IMR-90 (cell line): ENCODE measurements around the gene NAGK.

Experiments used
- BHLHE40 ChIP-seq: fragments of 150-350 bp; IDR thresholded peaks from 2 replicates; pipeline ENCODE4 v1.6.1; 2016; ENCODE audit warnings: mild to moderate bottlenecking, low read depth, low read length
- MAZ ChIP-seq: IDR thresholded peaks from 2 replicates; pipeline ENCODE4 v1.6.1; 2012; ENCODE audit warnings: low read depth, mild to moderate bottlenecking, low read length, improper control_type of control experiment, moderate library complexity, borderline replicate concordance
- MXI1 ChIP-seq: IDR thresholded peaks from 2 replicates; pipeline ENCODE4 v1.6.1; 2012; ENCODE audit warnings: low read depth, mild to moderate bottlenecking, low read length, moderate library complexity, borderline replicate concordance
- POLR2A ChIP-seq: IDR thresholded peaks from 2 replicates; pipeline ENCODE4 v1.6.1; 2012; ENCODE audit warnings: mild to moderate bottlenecking, low read depth, low read length
- RAD21 ChIP-seq: IDR thresholded peaks from 2 replicates; pipeline ENCODE4 v1.6.1; 2012; ENCODE audit warnings: low read length, improper control_type of control experiment
- RCOR1 ChIP-seq: IDR thresholded peaks from 2 replicates; pipeline ENCODE4 v1.6.1; 2012; ENCODE audit warnings: mild to moderate bottlenecking, low read length, improper control_type of control experiment; ENCODE audit not compliant: insufficient replicate concordance
- RFX5 ChIP-seq: IDR thresholded peaks from 2 replicates; pipeline ENCODE4 v1.8.0; 2012; ENCODE audit warnings: low read depth, mild to moderate bottlenecking, low read length, moderate library complexity
- TF ChIP-seq, protein P1 (sequence below): conservative IDR thresholded peaks from 2 replicates; pipeline ENCODE4 v1.5.1; 2012; ENCODE audit warnings: mild to moderate bottlenecking, low read depth, low read length, improper control_type of control experiment

DNA sequence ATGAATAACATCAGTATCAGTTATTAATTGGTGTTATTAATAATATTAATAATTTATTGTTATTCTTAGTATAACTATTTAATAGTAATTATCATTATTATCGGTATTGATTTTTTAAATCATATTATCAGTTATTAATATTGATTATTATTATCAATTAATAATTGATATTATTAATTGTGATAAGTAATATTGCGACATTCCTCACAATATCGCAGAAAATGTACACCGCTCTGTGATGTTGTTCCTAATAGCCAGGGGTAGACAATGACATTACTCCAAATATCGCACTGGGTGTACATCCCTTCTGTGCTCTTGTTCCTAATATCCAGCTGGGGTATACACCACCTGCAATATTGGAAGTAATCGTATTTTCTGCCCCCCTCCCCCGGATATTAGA is 23.3 kb upstream of the NAGK start:
- TF ChIP-seq, protein P1, sequence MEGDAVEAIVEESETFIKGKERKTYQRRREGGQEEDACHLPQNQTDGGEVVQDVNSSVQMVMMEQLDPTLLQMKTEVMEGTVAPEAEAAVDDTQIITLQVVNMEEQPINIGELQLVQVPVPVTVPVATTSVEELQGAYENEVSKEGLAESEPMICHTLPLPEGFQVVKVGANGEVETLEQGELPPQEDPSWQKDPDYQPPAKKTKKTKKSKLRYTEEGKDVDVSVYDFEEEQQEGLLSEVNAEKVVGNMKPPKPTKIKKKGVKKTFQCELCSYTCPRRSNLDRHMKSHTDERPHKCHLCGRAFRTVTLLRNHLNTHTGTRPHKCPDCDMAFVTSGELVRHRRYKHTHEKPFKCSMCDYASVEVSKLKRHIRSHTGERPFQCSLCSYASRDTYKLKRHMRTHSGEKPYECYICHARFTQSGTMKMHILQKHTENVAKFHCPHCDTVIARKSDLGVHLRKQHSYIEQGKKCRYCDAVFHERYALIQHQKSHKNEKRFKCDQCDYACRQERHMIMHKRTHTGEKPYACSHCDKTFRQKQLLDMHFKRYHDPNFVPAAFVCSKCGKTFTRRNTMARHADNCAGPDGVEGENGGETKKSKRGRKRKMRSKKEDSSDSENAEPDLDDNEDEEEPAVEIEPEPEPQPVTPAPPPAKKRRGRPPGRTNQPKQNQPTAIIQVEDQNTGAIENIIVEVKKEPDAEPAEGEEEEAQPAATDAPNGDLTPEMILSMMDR = no peak
- TF ChIP-seq RFX5 (no peak), RCOR1 (no peak), RAD21 (no peak), POLR2A (no peak), MXI1 (no peak), MAZ (no peak), BHLHE40 (no peak)
